ENCODE measurements around the gene NDFIP1.

The NDFIP1 gene

GRCh38 chr5:142100307-142100706 lies 8.3 kb upstream of the NDFIP1 start:
- Histone ChIP-seq H2BK5ac (ENCODE audit: low read length) (no peak overlapping the region), H4K91ac (ENCODE audit: low read depth, low read length, poor library complexity) (no peak overlapping the region), H2BK15ac (ENCODE audit: low read length) (no peak overlapping the region), H2AFZ (ENCODE audit: low read length) (no peak overlapping the region), H2AK5ac (ENCODE audit: low read depth, low read length) (no peak overlapping the region), H3K27ac (replicated peaks; ENCODE audit: low read length) (no peak overlapping the region), H2BK120ac (ENCODE audit: low read depth, low read length) (no peak overlapping the region), H3K79me1 (ENCODE audit: low read depth, low read length) (no peaks in the 10 kb centered on the region), H3K36me3 (replicated peaks in 1 of 2; ENCODE audit: control insufficient read depth in 2 of 2, insufficient read depth in 2 of 2, low read length in 2 of 2) (no peaks in the 10 kb centered on the region), H3K23ac (ENCODE audit: low read depth, low read length, poor library complexity) (no peak overlapping the region), H4K8ac (ENCODE audit: low read depth, low read length) (no peak overlapping the region), H3K18ac (ENCODE audit: low read length) (no peak overlapping the region), H2BK12ac (ENCODE audit: low read length) (no peak overlapping the region), H3K4me2 (ENCODE audit: insufficient read depth, low read length, poor library complexity, severe bottlenecking) (no peak overlapping the region), H3K4me1 (ENCODE audit: control insufficient read depth in 2 of 2, insufficient read depth in 1 of 2, low read depth in 1 of 2, low read length in 2 of 2) (no peaks in the 10 kb centered on the region), H3K9ac (ENCODE audit: low read depth, low read length, poor library complexity) (no peak overlapping the region), H3K4ac (ENCODE audit: low read length) (no peak overlapping the region), H3K4me3 (ENCODE audit: low read length in 2 of 2) (no peak overlapping the region), H3K27me3 (ENCODE audit: control insufficient read depth in 3 of 3, insufficient read depth in 3 of 3, low read depth in 1 of 3, low read length in 3 of 3) (no peaks in the 10 kb centered on the region), H3K9me3 (replicated peaks in 1 of 2; ENCODE audit: control insufficient read depth in 2 of 2, insufficient read depth in 1 of 2, low read depth in 1 of 2, low read length in 2 of 2) (no peaks in the 10 kb centered on the region), H3K14ac (ENCODE audit: low read length) (no peak overlapping the region)
- no peak for DNase-seq (ENCODE audit: low spot score)
- WGBS, 2 donors (ENCODE audit: extremely low coverage in 2 of 2, insufficient read length in 2 of 2, insufficient replicate concordance in 1 of 2): no CpG with 5 or more reads among the region's 7 CpGs

- Histone ChIP-seq H2BK12ac (ENCODE audit: low read length) (no peak overlapping the region), H2AK5ac (ENCODE audit: low read depth, low read length) (no peak overlapping the region), H3K36me3 (replicated peaks in 1 of 2; ENCODE audit: control insufficient read depth in 2 of 2, insufficient read depth in 2 of 2, low read length in 2 of 2) (no peaks in the 10 kb centered on the region)
These were observed 5.4 kb upstream of the NDFIP1 start for GRCh38 chr5:142102980-142103740.

DNA sequence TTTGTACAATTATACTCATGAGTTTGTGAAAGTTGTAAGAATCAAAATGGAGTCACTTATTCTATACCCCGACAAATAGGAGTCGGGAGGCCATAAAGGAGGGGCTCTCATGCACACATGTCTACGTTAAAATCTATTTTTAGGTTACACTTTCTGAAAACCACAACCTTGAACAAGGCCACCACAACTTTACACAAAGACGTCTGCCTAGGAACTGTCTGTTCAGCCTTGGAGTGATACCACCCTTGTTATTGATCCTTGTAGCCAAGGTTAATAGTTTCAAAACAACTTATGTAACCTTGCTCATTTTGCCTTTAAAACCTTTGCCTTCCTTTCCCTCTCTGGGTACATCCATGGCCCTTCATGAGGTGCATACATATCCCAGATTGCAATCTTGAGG lies 4.1 kb upstream of the NDFIP1 start:
- Histone ChIP-seq H3K14ac (ENCODE audit: low read length) (no peak overlapping the region), H3K79me1 (ENCODE audit: low read depth, low read length) (no peaks in the 10 kb centered on the region), H4K91ac (ENCODE audit: low read depth, low read length, poor library complexity) (no peak overlapping the region), H3K18ac (ENCODE audit: low read length) (no peak overlapping the region), H3K4me3 (ENCODE audit: low read length in 2 of 2) (no peak overlapping the region), H3K9ac (ENCODE audit: low read depth, low read length, poor library complexity) (no peak overlapping the region), H3K9me3 (replicated peaks in 1 of 2; ENCODE audit: control insufficient read depth in 2 of 2, insufficient read depth in 1 of 2, low read depth in 1 of 2, low read length in 2 of 2) (no peaks in the 10 kb centered on the region), H3K4me1 (ENCODE audit: control insufficient read depth in 2 of 2, insufficient read depth in 1 of 2, low read depth in 1 of 2, low read length in 2 of 2) (peaks cover 1 to 4% of the 10 kb centered on the region in 2 donors), H3K4ac (ENCODE audit: low read length) (no peak overlapping the region), H3K36me3 (replicated peaks in 1 of 2; ENCODE audit: control insufficient read depth in 2 of 2, insufficient read depth in 2 of 2, low read length in 2 of 2) (no peaks in the 10 kb centered on the region), H2BK5ac (ENCODE audit: low read length) (no peak overlapping the region), H3K4me2 (ENCODE audit: insufficient read depth, low read length, poor library complexity, severe bottlenecking) (no peak overlapping the region), H2BK120ac (ENCODE audit: low read depth, low read length) (no peak overlapping the region), H3K27me3 (ENCODE audit: control insufficient read depth in 3 of 3, insufficient read depth in 3 of 3, low read depth in 1 of 3, low read length in 3 of 3) (peaks cover 0 to 12% (median 3%) of the 10 kb centered on the region in 3 experiments), H4K8ac (ENCODE audit: low read depth, low read length) (no peak overlapping the region), H3K23ac (ENCODE audit: low read depth, low read length, poor library complexity) (no peak overlapping the region), H2AFZ (ENCODE audit: low read length) (no peak overlapping the region), H3K27ac (replicated peaks; ENCODE audit: low read length) (no peak overlapping the region), H2BK15ac (ENCODE audit: low read length) (no peak overlapping the region), H2BK12ac (ENCODE audit: low read length) (no peak overlapping the region), H2AK5ac (ENCODE audit: low read depth, low read length) (no peak overlapping the region)
- no CpG with 5 or more reads among the region's 4 CpGs for WGBS, 2 donors (ENCODE audit: extremely low coverage in 2 of 2, insufficient read length in 2 of 2, insufficient replicate concordance in 1 of 2)
- DNase-seq (ENCODE audit: low spot score): no peak

More at GRCh38 chr5:142102980-142103740, 5.4 kb upstream of the NDFIP1 start:
- DNase-seq (ENCODE audit: low spot score): no peak
- Histone ChIP-seq H4K8ac (ENCODE audit: low read depth, low read length) (no peak overlapping the region), H4K91ac (ENCODE audit: low read depth, low read length, poor library complexity) (no peak overlapping the region), H3K27me3 (ENCODE audit: control insufficient read depth in 3 of 3, insufficient read depth in 3 of 3, low read depth in 1 of 3, low read length in 3 of 3) (peaks cover 0 to 12% (median 3%) of the 10 kb centered on the region in 3 experiments), H3K4me1 (ENCODE audit: control insufficient read depth in 2 of 2, insufficient read depth in 1 of 2, low read depth in 1 of 2, low read length in 2 of 2) (peaks cover 0 to 1% of the 10 kb centered on the region in 2 donors), H2BK5ac (ENCODE audit: low read length) (no peak overlapping the region), H3K18ac (ENCODE audit: low read length) (no peak overlapping the region), H3K14ac (ENCODE audit: low read length) (no peak overlapping the region), H2AFZ (ENCODE audit: low read length) (no peak overlapping the region), H3K4me2 (ENCODE audit: insufficient read depth, low read length, poor library complexity, severe bottlenecking) (no peak overlapping the region), H3K23ac (ENCODE audit: low read depth, low read length, poor library complexity) (no peak overlapping the region), H3K9me3 (replicated peaks in 1 of 2; ENCODE audit: control insufficient read depth in 2 of 2, insufficient read depth in 1 of 2, low read depth in 1 of 2, low read length in 2 of 2) (no peaks in the 10 kb centered on the region), H3K27ac (replicated peaks; ENCODE audit: low read length) (no peak overlapping the region), H3K9ac (ENCODE audit: low read depth, low read length, poor library complexity) (no peak overlapping the region), H3K4ac (ENCODE audit: low read length) (no peak overlapping the region), H2BK120ac (ENCODE audit: low read depth, low read length) (no peak overlapping the region), H3K79me1 (ENCODE audit: low read depth, low read length) (no peaks in the 10 kb centered on the region), H2BK15ac (ENCODE audit: low read length) (no peak overlapping the region), H3K4me3 (ENCODE audit: low read length in 2 of 2) (no peak overlapping the region)
- WGBS, 2 donors (ENCODE audit: extremely low coverage in 2 of 2, insufficient read length in 2 of 2, insufficient replicate concordance in 1 of 2): no CpG with 5 or more reads among the region's 7 CpGs

DNA sequence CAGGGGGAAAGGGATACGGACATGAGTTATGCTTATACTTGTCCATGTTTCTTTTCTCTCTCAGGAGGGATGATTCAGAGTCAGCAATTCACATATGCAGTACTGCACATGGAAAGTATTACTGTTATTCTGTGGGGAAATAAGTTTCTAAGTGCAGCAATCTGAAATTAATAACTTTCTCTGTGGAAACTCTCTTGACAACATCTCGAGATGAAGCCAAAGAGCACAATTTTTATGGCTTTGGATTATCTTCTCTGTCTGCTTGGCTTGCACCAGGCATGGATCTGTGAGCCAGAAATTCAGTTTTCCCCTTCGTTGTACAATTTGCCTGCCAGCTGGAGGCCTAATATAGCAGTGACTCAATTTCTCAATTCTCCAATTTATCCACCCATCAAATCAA lies 2.5 kb upstream of the NDFIP1 start:
- no peak overlapping the region for H2BK12ac ChIP-seq (ENCODE audit: low read length)
- H3K9ac ChIP-seq (ENCODE audit: low read depth, low read length, poor library complexity): no peak overlapping the region
- H2AK5ac ChIP-seq (ENCODE audit: low read depth, low read length): no peak overlapping the region
- H3K4me2 ChIP-seq (ENCODE audit: insufficient read depth, low read length, poor library complexity, severe bottlenecking): no peak overlapping the region
- peaks cover 1 to 9% of the 10 kb centered on the region in 2 donors for H3K4me1 ChIP-seq (ENCODE audit: control insufficient read depth in 2 of 2, insufficient read depth in 1 of 2, low read depth in 1 of 2, low read length in 2 of 2)
- no peak overlapping the region for H4K8ac ChIP-seq (ENCODE audit: low read depth, low read length)
- DNase-seq (ENCODE audit: low spot score): no peak
- no peak overlapping the region for H3K4me3 ChIP-seq (ENCODE audit: low read length in 2 of 2)
- H2BK5ac ChIP-seq (ENCODE audit: low read length): no peak overlapping the region
- H3K9me3 ChIP-seq (replicated peaks in 1 of 2; ENCODE audit: control insufficient read depth in 2 of 2, insufficient read depth in 1 of 2, low read depth in 1 of 2, low read length in 2 of 2): no peaks in the 10 kb centered on the region
- H3K14ac ChIP-seq (ENCODE audit: low read length): no peak overlapping the region
- peaks cover 0 to 4% of the 10 kb centered on the region in 2 donors for H3K36me3 ChIP-seq (replicated peaks in 1 of 2; ENCODE audit: control insufficient read depth in 2 of 2, insufficient read depth in 2 of 2, low read length in 2 of 2)
- no peak overlapping the region for H3K23ac ChIP-seq (ENCODE audit: low read depth, low read length, poor library complexity)
- peaks cover 0 to 12% (median 3%) of the 10 kb centered on the region in 3 experiments for H3K27me3 ChIP-seq (ENCODE audit: control insufficient read depth in 3 of 3, insufficient read depth in 3 of 3, low read depth in 1 of 3, low read length in 3 of 3)
- no peak overlapping the region for H2AFZ ChIP-seq (ENCODE audit: low read length)
- H4K91ac ChIP-seq (ENCODE audit: low read depth, low read length, poor library complexity): no peak overlapping the region
- no CpG with 5 or more reads among the region's 3 CpGs for WGBS, 2 donors (ENCODE audit: extremely low coverage in 2 of 2, insufficient read length in 2 of 2, insufficient replicate concordance in 1 of 2)
- H3K4ac ChIP-seq (ENCODE audit: low read length): no peak overlapping the region
- H2BK15ac ChIP-seq (ENCODE audit: low read length): no peak overlapping the region
- H3K79me1 ChIP-seq (ENCODE audit: low read depth, low read length): no peaks in the 10 kb centered on the region
- H3K27ac ChIP-seq (replicated peaks; ENCODE audit: low read length): no peak overlapping the region
- no peak overlapping the region for H3K18ac ChIP-seq (ENCODE audit: low read length)
- H2BK120ac ChIP-seq (ENCODE audit: low read depth, low read length): no peak overlapping the region
